ENCODE data around the gene C11orf91.
"Not testable (repeated sequence)": the region's sequence is repeated elsewhere in the genome, so short reads cannot be mapped to it uniquely, and the experiment has no call there.

Gene C11orf91, protein sequence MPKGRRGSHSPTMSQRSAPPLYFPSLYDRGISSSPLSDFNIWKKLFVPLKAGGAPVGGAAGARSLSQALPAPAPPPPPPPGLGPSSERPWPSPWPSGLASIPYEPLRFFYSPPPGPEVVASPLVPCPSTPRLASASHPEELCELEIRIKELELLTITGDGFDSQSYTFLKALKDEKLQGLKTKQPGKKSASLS

DNA sequence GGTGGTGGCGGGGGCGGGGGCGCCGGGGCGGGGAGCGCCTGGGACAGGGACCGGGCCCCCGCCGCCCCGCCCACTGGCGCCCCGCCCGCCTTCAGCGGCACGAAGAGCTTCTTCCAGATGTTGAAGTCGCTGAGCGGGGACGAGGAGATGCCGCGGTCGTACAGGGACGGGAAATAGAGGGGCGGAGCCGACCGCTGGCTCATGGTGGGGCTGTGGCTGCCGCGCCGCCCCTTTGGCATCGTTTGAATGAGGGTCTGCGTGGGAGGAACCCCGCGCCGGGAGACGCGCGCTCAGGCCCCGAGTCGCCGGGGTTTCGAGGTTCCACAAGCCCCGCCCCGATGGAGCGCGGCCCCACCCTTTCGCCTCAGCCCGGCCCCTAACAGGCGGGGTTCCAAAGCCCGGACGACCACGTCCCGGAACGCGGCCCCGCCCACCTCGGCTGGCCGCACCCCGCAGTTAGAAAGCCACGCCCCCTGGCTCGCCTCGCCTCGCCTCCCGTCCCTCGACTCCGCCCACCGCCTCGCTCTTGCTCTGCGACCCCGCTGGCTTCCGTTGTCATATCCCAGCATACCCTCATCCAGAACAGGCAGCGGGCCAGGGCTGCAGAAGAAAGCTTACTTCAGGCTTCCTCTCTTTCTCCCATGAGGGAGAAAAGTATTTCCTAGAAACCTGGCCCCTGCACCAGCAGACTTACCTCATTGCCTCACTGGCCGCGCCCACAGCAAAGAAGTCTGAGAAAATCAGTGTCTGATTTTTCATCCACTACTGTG is at the start of gene C11orf91:
Gene C11orf91 (minus strand): TSS at position 325 of the 770 bp plus-strand sequence. CDS start 86 bp downstream, at position 239.
- DNase-seq (ENCODE audit: low read depth) = peak; percentile 90

DNA sequence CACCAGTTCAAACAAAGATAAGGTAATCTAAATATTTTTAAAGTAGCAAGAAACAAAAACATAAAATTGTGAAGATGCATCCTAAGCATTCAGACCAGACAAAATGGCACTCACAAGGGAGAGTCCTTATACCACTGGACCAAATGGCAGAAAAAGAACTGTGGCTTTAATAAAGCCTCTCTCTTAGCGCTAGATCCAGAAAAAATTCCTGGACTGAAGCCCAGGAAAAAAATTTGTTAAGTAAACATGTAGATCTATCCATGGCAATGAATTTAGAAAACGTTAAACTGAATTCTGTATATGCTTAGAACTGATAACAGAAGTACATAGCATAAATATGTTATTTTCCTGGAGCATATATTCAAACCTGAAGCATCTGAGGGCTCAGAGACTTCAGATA is 47.4 kb upstream of the C11orf91 start:
- DNase-seq (ENCODE audit: low read depth) = no peak

DNA sequence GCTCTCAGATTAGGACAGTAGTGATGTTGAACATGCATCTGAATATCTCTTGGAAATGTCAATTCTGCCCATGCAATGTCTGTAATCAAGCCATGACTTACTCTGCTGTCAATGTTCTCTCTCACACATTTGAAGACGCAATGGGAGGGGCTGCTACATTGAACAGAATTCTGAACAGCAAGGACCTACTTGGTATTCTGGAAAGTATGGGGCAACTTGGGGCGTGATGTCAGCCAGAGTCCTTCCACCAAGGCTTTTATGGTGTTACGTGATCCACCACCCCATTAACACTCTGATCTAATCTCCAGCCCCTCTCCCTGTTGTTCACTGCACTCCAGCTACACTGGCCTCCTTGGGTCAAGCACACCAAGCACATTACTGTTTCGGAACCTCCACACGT is 42.7 kb upstream of the C11orf91 start:
- DNase-seq (ENCODE audit: low read depth) = no peak

DNA sequence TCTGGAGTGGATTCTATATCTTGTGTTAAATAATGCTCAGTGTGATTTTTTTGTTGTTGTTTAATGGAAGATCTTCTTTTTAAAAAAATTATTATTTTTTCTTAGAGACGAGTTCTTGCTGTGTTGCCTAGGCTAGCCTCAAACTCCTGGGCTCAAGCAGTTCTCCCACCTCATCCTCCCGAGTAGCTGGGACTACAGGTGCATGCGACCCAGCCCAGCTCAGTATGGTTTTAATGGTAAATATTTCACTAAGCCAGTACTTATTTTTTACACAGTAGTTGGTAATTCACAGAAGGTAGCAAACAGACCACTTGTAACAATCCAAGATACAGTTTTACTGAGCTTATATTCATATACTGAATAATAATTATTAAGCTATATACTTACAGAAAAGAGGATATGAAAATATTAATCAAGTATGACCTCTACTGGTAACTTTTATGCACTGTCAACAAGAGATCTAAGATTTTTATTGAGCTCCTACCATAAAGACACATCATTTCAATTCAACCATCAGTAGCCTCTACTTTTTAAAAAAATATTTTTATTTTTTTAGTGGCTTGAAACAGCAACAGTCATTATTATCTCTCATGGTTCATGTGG is 41.7 kb upstream of the C11orf91 start:
- DNase-seq (ENCODE audit: low read depth) = no peak

DNA sequence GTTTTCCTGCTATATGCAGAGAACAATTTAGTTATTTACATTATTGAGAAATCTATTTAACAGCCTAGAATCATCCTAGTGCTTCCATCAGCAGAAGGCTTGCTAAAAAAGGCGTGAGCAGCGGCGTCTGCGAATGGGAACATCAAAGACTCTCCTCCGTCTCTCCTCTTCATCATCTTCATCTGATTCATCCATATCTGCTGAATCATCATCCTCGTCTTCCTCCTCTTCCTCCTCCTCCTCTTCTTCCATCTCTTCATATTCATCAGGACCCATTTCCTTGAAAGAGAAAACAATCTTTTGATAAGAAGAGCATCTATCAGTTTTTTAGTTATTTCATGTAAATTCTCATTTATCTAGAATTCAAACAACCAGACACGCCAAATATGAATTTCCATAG is 41.2 kb upstream of the C11orf91 start:
- DNase-seq (ENCODE audit: low read depth) = no peak

DNA sequence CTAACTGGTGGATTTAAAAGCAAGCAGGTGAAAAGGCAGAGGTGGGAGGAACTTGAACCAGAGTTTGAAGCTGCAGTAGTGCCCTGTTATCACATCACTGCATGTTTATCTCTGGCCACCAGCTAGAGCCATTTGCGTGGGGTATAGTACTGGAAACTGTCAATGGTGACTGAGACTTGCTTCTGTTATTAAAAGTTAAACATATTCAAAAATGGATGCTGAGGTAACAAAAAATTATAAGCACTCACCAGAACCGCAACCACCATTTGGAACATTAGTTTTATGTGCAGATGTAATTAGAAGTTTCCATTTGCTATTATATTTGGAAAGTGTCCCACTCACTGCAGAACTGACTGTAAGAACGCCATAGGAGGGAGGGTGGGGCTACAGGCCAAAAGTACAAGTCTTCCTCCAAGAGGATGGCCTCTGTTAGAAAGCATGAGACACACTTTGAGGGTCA is 36.8 kb upstream of the C11orf91 start:
- no peak for DNase-seq (ENCODE audit: low read depth)

DNA sequence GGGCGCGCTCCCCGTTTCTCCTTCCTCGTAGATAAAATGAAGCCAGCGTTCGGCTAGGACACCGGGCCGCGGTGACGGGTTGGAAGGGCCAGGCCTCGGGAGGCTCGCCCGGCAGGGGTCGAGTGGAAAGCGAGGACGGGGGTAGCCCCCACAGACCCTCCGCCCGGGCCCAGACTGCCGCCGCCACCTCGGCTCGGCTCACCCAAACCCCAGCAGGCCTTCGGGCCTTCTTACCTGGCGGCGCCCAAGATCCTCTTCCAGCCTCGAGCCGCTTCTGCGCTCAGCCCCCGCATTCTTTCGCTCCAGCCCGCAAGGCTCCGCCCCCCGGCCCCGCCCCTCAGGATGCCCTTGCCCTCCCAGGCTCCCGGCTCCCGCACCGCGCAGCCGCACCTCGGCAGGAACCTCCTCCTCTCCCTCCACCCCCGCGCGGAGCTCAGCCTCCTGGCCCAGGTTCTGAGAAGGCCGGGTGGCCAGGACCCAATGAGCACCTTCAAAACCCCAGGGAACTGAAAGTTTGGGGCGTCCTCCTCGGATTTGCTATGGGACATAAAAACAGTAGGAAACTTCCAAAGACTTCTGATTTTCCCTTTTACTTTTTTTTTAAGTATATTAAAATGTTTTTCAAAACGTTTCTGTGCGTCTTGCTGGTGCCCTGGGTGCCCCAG is 35.7 kb upstream of the C11orf91 start, which contains the start of gene CD59:
Gene CD59 (minus strand): TSS at position 276 of the 665 bp plus-strand sequence. CDS start 13,978 bp downstream, outside the sequence.
- DNase-seq (ENCODE audit: low read depth) = peak; percentile 84

DNA sequence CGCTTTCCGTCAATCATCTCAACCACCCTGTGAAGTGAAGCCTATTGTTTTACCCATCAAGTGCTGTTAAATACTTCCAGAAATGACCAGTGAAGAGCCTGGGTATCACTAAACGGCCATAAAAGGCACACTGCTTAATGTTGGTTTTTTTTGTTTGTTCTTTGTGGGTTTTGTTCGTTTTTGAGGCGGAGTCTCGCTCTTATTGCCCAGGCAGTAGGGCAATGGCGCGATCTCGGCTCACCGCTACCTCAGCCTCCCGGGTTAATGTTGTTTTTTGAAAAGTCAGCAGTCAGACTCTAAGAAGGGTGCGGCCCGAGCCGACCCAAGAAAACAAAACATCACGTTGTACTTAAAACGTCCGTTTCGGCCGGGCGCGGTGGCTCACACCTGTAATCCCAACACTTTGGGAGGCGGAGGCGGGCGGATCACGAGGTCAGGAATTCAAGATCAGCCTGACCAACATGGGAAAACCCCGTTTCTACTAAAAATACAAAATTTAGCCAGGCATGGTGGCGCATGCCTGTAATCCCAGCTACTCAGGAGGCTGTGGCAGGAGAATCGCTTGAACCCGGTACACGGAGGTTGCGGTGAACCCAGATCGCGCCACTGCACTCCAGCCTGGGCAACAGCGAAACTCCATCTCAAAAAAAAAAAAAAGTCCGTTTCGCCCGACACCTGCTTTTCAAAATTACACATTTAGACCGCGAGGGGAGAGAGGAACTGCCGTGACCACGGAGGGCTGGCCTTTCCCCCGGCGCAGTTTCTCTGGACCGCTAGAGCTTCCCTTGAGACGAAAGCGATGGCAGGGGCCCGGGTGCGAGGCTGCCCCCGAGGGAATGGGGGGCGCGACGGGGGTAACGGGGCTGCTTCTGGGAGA is 34.9 kb upstream of the C11orf91 start:
- no peak for DNase-seq (ENCODE audit: low read depth)

DNA sequence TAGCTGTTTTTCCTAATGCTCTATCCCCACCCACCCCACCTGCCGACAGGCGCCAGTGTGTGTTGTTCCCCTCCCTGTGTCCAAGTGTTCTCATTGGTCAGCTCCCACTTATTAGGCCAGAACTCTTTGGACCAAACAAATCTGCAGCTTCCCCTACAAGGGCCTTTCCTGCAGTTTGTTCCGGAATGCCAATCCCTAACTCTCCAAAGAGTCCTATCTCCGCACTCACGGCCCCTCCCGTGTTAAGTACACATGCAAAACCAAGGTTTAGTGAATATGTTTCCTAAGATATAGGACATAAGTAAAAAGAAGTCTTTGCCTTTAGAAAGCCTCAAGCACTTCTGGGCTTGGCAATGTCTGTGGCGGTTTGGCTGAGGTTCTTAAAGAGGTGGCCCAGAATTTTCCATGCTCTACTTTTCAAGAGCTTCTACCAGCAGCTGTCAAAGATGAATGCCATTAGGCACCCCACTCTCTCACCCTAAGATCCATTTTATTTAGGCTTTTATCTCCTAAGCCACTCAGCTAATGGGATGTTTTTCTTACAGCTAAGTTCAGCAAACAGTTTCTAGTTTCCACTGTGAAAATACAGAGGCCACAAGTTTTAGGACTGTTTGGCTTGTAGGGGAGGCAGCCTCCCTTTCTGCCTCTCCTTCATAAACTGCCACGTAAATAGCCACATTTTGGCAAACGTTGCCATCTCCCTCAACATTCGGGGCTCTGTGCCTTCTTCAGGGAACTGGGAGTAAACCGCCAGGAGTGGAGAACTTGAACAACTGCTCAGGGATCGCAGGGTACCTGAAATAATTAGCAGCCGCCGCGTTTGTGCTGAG is 34.0 kb upstream of the C11orf91 start:
- no peak for DNase-seq (ENCODE audit: low read depth)

DNA sequence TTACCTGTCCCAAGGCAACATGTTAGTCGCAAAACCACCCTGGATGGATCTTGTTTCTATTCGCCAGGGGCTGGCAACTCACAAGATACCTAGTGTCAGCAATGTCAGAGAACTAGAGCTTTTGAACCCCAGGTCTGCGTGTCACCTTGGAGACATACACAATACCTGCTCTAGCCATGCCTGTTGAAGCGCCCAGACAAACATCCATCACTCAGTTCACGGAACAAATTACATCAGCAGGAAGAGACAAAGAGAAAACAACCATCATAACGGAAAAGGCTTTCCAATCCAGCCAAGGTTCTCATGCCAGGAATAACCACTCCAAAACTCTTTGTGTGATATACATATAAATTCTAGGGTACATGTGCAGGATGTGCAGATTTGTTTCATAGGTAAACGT is 33.4 kb upstream of the C11orf91 start:
- no peak for DNase-seq (ENCODE audit: low read depth)

DNA sequence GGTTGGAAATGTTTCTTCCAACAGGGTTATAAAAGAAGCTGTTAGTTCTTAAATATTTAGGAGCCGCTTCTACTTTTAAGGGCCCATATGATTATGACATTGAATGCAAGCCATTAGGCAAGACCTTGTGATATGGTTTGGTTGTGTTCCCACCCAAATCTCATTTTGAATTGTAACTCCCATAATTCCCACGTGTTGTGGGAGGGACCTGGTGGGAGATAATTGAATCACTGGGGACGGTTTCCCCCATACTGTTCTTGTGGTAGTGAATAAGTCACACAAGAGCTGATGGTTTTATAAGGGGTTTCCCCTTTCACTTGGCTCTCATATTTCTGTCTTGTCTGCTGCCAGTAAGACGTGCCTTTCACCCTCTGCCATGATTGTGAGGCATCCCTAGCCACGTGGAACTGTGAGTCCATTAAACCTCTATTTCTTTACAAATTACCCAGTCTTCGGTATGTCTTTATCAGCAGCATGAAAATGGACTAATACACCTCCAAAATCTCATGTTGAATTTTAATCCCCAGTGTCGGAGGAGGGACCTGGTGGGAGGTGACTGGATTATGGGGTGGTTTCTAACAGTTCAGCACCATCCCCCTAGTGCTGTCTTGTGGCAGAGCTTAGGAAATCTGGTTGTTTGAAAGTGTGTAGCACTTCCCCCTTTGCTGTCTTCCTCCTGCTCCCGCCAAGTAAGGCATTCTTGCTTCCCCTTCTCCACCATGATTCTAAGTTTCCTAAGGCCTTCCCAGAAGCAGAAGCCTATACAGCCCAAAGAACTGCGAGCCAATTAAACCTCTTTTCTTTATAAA is 31.3 kb upstream of the C11orf91 start:
- peak; percentile 38 for DNase-seq (ENCODE audit: low read depth)

DNA sequence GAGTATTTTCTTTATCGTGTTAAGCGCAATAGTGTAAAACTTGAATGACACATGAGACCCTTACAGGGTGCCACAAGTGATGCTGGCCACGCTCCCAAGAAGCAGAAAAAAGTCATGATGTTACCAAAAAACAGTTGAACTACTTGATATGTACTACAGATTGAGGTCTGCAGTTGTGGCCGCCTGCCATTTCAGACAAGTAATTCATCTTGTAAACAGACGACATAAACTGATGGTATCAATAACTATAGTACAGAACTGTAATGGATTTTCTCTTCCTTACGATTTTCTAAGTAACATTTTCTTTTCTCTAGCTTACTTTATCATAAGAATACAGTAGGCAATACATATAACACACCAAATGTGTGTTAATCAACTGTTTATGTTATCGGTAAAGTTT is 30.1 kb upstream of the C11orf91 start:
- DNase-seq (ENCODE audit: low read depth) = no peak

DNA sequence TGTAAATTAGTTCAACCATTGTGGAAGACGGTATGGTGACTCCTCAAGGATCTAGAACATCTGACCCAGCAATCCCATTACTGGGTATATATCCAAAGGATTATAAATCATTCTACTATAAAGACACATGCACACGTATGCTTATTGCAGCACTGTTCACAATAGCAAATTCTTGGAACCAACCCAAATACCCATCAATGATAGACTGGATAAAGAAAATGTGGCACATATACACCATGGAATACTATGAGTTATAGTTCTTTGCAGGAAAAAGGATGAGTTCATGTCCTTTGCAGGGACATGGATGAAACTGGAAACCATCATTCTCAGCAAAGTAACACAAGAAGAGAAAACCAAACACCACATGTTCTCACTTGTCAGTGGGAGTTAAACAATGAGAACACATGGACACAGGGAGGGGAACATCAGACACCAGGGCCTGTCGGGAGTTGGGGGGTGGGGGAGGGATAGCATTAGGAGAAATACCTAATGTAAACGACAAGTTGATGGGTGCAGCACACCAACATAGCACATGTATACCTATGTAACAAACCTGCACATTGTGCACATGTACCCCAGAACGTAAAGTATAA is 28.5 kb upstream of the C11orf91 start:
- not testable (repeated sequence) for DNase-seq (ENCODE audit: low read depth)

DNA sequence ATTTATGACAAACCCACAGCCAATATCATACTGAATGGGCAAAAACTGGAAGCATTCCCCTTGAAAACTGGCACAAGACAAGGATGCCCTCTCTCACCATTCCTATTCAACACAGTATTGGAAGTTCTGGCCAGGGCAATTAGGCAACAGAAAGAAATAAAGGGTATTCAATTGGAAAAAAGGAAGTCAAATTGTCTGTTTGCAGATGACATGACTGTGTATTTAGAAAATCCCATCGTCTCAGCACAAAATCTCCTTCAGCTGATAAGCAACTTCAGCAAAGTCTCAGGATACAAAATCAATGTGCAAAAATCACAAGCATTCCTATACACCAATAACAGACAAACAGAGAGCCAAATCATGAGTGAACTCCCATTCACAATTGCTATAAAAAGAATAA is 26.9 kb upstream of the C11orf91 start:
- not testable (repeated sequence) for DNase-seq (ENCODE audit: low read depth)

DNA sequence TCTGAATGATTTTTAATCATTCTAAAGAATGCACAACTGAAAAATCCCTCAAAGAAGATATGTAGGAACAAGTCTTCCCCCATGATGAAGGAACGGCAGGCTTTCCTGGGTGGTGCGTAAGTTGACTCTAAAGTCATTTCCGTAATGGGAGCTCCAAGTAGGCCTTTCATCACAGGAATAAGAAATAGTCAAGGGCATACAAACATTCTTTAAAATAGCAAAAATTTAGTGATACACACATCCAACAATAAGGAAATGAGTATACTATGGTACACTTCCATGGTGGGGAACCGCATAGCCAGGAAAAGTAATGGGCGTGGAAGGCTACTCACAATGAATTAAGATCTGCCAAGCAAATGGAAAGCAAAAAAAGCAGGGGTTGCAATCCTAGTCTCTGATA is 24.9 kb upstream of the C11orf91 start:
- no peak for DNase-seq (ENCODE audit: low read depth)

DNA sequence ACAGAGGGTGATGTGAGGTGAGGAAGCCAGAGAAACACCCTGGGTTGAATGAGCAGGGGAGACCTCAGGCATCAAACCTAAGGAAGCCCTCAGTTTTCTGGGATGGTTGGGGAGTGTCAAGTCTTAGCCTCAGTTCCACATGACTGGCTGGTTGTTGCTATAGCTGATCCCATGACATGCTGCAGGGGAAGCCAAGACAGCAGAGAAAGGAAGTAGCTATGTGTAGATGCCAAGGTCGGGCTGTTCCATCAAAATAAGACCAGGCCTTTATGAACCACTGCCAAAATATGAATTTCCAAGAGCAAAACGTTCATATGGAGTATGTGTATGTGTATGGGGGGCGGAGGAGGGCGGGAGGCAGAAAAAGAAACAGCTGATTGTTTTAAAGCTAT is 24.0 kb upstream of the C11orf91 start:
- no peak for DNase-seq (ENCODE audit: low read depth)

DNA sequence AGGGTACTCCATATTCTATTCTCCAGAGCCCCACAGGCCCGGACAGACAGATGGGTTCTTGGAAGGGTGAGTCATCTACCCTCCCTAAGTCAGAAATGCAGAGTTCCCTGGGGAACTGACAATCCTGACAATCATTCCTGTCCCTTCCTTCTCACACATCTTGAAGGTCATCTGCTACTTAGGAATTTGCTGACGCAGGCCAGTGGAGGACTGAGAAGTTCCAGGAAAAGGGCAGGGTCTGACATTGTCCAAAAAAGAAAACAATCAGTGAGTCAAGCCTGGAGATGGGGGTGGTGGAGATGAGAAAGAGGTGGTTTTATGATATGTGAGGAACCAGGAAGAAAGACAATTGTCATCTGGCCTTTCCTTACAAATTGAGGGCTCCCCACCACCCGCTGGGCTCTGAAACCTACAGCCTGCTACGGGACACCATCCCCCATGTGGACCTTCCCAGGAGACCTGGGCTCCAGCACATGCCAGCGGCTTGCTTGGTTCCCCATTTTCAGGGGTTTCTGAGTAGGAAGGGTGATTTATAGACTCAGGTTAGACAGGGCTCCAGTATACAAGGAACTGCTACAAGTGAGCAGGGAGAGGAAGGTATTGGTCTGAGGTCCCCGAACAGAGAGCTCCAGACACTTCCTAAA is 22.7 kb upstream of the C11orf91 start:
- DNase-seq (ENCODE audit: low read depth) = no peak

DNA sequence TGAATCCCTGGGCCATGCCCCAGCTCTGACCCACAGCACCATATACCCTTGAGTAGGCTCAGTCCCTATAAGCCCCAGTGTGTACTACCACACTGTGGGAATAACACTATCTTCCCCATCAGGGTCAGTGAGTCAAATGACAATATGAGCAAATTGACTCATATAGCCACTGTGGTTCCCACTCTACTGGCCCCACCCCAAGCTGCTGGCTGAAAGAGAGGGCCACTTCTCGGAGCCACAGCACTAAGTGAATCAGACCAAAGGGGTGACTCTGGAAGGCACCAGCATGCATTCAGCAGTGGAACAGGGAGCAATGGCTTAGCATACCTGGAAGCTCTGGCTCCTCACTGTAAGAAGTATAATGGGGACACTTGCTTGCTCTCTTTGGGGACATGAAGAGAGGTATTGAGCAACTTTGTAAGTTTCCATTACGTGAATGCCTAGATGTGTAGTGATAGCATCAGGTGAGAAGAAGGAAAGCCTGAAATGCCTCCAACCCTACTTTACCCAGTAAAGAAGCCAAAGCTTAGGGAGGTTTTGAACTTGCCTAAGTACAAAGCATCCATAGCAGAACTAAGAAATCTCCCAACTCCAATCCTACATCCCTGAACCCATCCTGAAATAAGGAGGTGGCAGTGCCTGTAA is 22.1 kb upstream of the C11orf91 start:
- peak; percentile 45 for DNase-seq (ENCODE audit: low read depth)
